HG03196 (cell line): Measurements from ENCODE around the gene ATP8B1.
A peak's percentile ranks its signal among the peaks of the same experiment; 100 is the strongest.
"Not testable (repeated sequence)": the region's sequence is repeated elsewhere in the genome, so short reads cannot be mapped to it uniquely, and the experiment has no call there.

Experiments used
- ATAC-seq: cut with Tn5 transposase; IDR thresholded peaks from one replicate; pipeline ENCODE4 v1.9.1; 2021; ENCODE audit not compliant: unreplicated experiment

The ATP8B1 gene

DNA sequence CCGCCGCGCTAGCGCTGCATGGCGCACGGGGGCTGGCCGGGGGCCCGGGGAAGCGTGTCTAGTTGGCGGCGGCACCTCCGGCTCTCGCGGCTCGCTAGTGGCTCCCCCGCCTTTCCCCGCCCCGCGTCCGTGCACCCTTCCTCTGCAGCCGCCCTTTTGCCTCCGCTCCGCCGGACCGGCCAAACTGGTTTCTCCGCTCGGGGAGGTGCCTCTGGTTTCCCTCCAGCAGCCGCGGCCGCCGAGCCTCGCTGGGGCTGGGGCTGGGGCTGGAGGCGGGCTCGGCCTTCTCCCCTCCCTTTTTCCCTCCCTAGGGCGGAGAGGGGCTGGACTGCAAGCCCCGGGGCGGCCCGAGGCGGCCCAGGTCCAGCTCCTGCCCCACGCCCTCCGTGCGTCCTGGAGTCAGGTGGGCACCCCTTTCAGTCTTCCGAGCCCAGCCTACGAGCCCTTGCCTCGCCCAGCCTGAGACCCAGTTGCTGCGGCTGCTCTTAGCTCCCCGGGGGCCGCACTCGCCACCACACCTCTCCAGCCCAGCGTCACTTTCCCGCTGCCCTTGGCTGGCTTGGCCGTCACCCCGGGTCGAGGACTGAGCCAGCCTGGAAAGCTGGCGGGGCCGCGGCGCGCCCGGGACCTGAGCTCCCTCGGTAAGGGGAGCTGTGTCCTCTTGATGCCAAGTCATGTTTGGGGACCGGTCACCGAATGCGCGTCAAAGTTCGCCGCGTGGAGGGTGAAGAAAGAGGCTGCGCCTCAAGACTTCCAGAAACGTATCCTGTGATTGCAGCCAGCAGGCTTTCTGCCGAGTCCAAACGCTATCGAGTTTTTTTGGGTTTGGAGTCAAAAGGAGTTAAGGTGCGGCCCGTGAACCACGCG, at the start of gene ATP8B1:
ATP8B1 (minus strand) TSS at position 213 of the 867 bp plus-strand sequence. CDS start 71,508 bp downstream, outside the sequence.
- ATAC-seq = no peak

DNA sequence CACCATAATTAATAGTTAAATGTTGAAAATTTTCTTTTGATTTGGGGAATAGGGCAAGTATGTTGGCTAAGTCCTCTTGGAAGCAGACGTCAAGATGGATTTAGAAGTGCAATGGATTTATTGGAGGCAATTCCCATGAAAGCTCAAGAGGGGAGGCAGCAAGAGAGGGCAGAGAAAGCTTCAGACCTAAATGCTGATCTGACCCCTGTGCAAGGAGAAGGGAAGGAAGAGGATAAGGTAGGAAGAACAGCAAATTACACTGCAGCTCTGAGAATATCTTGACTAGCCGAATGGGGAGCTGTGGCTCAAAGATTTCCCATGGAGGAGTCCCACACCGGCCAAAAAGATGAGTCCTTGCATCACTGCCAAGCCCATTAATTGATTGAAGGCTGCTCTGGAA, 46.9 kb upstream of the ATP8B1 start:
- no peak for ATAC-seq

DNA sequence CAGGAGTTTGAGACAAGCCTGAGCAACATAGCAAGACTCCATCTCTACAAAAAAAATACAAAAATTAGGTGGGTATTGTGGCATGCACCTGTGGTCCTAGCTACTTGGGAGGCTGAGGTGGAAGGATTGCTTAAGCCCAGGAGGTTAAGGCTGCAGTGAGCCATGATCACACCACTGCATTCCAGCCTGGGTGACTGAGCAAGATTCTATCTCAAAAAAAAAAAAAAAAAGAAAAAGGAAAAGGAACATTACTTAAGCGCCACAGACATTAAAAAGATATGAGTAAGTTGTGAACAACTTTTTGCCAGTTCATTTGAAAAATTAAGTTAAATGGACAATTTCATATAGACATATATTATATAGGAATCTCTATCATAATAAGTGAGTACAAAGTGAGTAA, 45.3 kb upstream of the ATP8B1 start:
- ATAC-seq = not testable (repeated sequence)

DNA sequence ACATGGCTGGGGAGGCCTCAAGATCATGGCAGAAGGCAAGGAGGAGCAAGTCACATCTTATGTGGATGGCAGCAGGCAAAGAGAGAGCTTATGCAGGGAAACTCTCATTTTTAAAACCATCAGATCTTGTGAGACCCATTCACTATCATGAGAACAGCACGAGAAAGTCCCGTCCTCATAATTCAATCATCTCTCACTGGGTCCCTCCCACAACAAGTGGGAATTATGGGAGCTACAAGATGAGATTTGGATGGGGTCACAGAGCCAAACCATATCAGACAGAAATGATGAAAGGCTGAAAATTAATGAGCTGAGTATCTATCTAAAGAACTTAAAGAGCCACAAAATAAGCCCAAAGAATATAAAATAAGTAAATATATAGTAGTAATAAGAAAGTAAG, 44.3 kb upstream of the ATP8B1 start:
- ATAC-seq = not testable (repeated sequence)

DNA sequence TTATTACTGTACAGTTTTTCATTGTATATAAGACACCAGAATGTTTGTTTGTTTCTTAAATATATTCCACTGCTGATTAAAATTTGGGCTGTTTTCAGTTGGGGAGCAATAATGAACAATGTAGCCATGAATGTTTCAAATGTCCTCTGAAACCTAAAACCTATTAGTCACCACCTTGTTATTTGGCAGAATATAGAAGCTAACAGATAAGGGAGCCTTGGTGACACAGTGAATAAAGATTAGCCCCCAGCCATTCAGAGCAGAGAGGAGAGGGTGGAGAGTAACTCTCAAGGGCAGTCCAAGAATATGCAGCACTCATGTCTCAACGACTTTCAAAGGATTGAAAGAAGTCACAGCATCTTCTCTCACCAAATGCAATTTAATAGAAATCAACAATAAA, 43.1 kb upstream of the ATP8B1 start:
- ATAC-seq = no peak

DNA sequence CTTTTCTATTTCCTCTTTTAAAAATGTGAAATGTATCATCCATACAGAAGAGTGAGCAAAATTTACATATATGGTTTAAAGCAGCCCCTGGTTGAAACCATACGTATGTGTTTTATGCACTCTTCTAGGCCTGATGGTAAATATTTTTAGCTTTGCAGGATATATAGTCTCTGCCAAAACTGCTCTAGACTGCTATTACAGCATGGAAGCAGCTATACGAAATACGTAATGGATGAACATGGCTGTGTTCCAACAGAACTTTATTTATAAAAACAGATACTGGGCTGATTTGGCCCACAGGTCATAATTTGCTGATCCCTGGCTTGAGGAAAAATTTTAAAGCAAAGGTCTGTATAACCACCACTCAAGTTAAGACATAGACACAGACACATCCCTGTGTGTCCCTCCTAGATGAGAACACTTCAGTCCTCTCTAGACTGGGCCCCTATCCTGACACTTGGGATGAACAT, 42.5 kb upstream of the ATP8B1 start:
- ATAC-seq = no peak

DNA sequence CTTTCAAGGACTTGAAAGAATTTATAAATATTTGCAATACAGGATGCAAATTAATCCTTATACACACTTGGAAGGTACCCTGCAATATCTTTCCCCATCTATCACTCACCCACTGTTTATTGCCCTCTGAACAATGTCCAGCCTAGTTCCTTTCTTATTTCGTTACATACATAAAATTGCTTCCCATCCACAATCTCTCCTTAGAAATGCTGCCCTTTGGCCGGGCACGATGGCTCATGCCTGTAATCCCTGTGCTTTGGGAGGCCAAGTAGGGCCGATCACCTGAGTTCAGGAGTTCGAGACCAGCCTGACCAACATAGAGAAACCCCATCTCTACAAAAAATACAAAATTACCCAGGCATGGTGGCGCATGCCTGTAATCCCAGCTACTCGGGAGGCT, 41.2 kb upstream of the ATP8B1 start:
- ATAC-seq = no peak

DNA sequence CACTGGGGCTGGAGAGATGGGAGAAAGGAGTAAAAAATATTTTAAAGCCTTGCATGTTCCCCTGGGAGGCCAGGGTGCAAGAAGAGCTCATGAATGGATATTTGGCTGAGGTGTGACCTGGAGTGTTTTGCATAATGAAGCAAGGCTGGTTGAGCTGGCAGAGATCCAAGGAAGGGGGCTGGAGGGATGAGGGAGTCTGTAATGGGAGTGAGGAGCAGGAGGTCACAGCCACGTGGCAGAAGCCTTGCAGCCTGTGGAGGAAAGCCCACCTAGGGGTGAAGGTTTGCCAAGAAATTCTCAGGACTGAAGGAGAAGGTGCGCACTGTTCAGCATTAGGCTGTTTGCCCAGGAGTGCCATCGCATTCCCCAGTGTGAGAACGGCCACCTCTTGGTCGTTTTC, 40.3 kb upstream of the ATP8B1 start:
- no peak for ATAC-seq

DNA sequence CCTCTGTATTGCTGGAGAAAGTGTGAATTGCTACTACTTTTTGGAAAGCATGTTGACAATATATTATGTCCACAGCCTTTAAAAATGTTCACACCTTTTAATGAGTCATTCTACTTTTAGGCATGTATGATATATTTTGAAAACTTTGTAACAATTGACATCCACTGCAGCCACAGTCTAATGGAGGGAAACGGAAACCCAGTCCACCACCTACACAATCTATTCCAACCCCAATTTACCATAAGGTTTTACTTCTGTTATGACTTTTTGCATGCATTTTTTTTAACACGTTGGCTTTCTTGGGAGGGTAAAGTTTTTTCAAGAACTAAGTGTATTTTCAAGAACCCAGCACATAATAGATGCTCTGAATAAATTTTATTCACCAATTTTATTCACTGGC, 38.5 kb upstream of the ATP8B1 start:
- ATAC-seq = peak; percentile 44

DNA sequence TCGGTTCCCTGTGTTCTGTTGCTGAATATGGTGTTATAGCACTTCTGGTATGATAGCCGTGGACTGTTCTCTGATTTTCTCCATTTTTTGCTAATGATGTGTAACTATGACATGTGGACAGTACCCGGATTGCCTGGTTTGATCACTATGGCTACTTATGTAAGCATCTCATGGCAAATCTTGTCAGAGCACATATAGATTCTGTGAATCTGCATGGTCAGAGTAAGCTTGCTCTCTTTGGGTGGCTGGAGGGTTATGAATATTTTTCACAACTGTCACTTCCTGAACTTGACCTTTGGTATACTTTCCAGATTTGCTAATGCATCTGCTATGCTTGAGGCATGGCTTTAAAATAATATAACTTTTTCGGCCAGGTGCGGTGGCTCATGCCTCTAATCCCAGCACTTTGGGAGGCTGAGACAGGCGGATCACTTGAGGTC, 36.8 kb upstream of the ATP8B1 start:
- ATAC-seq = no peak

DNA sequence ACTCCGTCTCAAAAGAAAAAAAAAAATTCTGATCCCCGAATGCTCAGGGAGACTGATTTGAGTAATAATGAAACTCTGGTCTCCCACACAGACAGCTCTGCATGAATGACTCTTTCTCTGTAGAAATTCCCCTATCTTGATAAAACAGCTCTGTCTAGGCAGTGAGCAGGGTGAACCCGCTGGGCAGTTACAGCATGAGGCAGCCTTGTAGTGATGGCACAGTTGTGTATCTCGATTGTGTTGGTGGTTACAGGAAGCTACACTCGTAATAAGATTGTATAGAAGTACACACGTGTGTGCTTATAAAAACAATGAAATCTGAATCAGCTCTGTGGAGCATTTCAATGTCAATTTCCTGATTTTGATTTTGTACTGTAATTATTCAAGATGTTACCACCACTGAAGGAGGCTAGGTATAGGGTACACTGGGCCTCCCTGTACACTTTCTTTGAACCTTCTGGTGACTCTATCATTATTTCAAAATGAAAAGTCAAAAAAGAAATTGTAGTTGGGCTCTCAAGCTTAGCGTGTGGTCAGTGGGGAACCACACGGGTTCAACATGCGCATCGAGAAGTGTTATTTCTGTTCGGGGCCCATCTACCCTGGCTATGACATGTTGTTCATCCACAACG, 34.9 kb upstream of the ATP8B1 start:
- peak; percentile 89 for ATAC-seq

DNA sequence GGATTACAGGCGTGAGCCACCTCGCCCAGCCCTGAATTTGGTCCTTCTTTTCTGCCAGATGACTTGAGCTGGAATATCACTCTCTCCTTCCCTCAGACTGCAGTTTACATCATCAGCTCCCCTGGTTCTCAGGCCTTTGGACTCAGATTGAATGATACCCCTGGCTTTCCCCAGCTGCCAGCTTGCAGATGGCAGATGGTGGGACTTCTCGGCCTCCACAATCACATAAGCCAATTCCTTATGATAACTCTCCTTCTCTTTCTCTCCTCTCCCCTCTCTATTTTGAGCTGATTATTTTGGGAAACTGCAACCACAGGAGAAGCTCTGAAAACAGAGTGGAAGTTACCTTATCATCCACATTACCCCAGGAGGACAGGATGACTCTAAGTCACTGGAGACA, 33.4 kb upstream of the ATP8B1 start:
- ATAC-seq = no peak

DNA sequence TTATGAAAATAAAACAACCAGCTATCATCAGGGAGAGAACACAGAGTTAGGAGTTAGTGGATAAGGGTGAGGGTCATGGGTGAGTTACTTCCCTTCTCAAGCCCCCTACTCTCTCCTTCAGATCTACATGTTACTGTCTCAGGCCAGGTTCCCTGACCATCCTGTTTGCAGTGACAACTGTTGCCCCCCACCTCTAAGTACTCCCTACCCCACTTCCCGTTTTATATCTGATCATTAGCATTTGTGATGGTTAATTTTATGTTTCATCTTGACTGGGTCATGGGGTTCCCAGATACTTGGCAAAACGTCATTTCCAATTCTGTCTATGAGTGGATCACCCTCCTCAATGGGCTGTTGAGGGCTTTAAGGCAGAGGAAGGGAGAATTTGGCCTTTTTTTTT, 32.8 kb upstream of the ATP8B1 start:
- ATAC-seq = no peak

DNA sequence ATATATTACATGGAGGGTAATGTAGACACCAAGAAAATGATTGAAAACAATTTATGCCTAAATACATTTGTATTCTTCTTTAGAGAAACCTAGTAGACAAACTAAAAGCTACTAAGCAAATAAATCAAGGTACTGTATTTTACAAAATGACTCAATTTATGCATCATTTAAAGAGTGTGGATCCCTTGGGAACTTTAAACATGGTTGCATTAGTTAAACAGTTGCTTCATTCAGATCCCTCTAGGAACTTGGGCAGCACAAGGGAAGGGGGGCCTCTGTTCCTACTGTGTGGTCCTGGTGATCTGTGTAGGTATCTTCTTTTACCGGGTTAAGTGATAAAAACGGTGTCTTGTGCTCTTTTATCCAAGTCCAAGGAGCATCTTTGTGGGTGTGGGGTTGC, 31.5 kb upstream of the ATP8B1 start:
- no peak for ATAC-seq

DNA sequence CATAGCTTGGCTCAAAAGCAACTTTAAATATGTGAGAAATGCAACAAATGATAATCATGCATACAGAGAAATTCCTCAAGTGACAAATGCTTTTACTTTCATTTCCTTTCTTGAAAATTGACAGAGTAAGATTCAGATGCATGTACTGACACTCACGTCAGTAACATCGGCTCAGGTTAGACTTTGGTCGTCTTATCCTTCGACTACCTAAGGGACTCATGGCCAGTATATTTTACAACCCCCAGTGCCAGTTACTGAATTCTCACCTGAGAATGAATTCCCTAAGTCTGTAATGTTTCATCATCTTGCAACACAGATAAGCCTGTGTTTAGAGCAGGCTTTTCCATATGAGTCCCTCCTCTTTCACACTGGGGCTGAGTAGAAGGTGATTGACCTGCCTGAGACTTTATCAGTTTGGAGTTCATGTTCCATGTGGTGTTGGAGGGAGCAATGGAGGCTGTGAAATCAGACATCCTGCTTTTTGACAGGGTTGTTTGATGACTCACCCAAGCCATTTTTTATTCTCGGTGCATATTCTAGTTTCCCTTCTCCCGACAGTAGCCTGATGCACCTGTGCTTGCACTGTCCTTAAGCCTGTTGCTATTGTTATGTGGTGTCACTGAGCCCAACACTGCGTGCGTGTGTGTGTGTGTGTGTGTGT, 30.5 kb upstream of the ATP8B1 start:
- ATAC-seq = peak; percentile 40

DNA sequence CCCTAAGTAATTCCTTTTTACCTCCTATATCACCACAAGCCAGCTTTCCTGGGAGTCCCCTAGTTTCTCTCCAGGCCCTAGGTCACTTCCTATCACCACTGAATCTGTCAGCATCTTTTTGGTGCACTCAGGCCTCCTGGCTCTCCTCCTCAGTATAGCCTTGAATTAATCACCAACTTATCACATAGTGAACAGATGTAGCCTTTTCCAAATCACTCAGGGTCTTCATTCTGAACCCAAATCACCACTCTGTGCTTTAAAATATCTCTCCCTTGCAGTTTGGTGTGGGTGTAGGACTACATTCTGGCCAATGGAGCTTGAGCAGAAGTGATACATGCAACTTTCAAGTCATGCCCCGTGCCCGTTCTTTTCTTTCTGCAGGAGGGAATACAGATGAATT, 29.6 kb upstream of the ATP8B1 start:
- ATAC-seq = no peak

DNA sequence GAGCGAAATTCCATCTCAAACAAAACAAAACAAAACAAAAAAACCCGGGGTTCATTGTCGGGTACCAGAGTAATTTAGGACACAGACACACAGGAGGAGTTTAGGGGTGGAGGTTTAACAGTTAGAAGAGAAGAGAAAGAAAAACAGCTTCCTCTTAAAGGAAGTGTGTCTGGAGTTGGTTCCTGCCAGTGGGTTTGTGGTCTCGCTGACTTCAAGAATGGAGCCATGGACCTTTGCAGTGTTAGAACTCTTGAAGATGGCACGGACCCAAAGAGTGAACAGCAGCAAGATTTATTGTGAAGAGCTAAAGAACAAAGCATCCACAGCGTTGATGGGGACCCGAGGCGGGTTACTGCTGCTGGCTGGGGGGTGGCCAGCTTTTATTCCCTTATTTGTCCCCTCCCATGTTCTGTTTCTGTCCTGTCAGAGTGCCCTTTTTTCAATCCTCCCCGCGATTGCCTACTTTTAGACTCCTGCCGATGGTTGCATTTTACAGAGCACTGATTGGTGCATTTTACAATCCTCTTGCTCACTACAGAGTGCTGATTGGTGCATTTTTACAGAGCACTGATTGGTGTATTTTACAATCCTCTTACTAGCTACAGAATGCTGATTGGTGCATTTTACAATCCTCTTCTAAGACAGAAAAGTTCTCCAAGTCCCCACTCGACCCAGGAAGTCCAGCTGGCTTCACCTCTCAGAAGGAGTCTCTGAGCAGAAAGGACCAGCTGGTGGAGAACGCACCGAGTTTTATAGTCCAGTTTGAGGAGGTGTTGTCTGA, 28.7 kb upstream of the ATP8B1 start:
- ATAC-seq = no peak

DNA sequence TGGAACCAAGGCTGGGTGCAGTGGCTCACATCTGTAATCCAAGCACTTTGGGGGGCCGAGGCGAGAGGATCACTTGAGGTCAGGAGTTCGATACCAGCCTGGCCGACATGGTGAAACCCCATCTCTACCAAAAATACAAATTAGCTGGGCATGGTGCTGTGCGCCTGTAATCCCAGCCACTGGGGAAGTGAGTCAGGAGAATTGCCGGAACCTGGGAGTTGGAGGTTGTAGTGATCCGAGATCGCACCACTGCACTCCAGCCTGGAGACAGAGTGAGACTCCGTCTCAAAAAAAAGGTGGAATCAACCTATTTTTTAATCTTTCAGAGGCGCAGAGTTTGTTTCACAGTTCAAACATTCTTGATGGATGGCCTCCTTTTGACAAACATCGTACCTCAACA, 24.5 kb upstream of the ATP8B1 start:
- no peak for ATAC-seq

DNA sequence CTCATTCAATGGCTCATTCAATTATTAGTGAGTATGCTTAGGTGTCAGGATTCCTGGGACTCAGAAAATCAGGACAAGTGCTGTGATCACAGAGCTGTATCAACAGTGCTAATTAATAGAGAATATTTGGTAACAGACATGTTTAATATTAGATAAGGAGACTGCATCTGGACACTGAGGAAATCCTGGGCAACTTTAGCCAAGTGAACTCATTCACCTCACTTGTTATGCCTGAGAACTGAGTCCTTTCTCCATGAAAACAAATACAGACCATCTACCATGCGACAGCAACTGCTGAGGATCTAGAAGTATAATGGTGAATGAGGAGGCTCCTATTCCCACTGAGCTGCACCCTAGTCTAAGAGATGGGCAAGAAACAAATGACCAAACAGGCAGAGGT, 23.1 kb upstream of the ATP8B1 start:
- no peak for ATAC-seq

DNA sequence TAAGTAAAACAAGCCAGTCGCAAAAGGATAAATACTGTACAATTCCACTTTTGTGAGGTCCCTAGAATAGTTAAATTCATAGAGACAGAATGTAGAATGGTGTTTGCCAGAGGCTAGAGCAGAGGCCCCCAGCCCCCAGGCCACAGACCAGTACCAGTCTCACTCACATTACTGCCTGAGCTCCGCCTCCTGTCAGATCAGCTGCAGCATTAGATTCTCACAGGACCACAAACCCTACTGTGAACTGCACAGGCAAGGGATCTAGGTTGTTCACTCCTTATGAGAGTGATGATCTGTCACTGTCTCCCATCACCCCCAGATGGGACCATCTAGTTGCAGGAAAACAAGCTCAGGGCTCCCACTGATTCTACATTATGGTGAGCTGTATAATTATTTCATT, 17.5 kb upstream of the ATP8B1 start:
- ATAC-seq = not testable (repeated sequence)
